GM12865 (cell line): ENCODE results near the gene SCAF1.

Experiments used
- DNase-seq: peaks from one replicate; pipeline ENCODE4 v3.0.0; 2010; ENCODE audit warnings: low read depth
- H3K4me3 ChIP-seq: 2 replicates; pipeline ENCODE4 v1.5.1; 2011; ENCODE audit warnings: mild to moderate bottlenecking, low read depth, low read length, control low read depth
- TF ChIP-seq, protein P1 (sequence below): IDR thresholded peaks from 2 replicates; pipeline ENCODE4 v1.5.1; 2011; ENCODE audit warnings: low read length, control low read depth, low read depth, inconsistent platforms; ENCODE audit not compliant: insufficient read depth; ENCODE audit errors: missing control alignments

Gene SCAF1

DNA sequence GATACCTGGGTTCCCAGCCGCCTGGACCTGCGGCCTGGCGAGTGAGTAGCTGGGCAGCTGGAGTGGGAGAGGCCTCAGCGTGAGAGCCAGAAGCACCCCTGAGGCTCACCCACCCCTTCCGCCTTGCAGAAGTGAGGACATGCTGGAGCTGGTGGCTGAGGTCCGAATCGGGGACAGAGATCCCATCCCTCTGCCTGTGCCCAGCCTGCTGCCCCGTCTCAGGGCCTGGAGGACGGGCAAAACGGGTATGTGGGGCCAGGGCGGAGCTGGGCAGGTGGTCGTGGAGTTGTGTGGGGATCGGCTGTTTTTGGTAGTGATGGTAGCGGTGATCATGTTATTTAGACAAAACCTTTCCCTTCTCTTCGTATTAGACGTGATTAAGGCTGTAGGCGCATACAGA, 4.6 kb downstream of the SCAF1 start:
- no peak overlapping the region for H3K4me3 ChIP-seq
- no peak for DNase-seq
- TF ChIP-seq, protein P1, sequence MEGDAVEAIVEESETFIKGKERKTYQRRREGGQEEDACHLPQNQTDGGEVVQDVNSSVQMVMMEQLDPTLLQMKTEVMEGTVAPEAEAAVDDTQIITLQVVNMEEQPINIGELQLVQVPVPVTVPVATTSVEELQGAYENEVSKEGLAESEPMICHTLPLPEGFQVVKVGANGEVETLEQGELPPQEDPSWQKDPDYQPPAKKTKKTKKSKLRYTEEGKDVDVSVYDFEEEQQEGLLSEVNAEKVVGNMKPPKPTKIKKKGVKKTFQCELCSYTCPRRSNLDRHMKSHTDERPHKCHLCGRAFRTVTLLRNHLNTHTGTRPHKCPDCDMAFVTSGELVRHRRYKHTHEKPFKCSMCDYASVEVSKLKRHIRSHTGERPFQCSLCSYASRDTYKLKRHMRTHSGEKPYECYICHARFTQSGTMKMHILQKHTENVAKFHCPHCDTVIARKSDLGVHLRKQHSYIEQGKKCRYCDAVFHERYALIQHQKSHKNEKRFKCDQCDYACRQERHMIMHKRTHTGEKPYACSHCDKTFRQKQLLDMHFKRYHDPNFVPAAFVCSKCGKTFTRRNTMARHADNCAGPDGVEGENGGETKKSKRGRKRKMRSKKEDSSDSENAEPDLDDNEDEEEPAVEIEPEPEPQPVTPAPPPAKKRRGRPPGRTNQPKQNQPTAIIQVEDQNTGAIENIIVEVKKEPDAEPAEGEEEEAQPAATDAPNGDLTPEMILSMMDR, result no peak

DNA sequence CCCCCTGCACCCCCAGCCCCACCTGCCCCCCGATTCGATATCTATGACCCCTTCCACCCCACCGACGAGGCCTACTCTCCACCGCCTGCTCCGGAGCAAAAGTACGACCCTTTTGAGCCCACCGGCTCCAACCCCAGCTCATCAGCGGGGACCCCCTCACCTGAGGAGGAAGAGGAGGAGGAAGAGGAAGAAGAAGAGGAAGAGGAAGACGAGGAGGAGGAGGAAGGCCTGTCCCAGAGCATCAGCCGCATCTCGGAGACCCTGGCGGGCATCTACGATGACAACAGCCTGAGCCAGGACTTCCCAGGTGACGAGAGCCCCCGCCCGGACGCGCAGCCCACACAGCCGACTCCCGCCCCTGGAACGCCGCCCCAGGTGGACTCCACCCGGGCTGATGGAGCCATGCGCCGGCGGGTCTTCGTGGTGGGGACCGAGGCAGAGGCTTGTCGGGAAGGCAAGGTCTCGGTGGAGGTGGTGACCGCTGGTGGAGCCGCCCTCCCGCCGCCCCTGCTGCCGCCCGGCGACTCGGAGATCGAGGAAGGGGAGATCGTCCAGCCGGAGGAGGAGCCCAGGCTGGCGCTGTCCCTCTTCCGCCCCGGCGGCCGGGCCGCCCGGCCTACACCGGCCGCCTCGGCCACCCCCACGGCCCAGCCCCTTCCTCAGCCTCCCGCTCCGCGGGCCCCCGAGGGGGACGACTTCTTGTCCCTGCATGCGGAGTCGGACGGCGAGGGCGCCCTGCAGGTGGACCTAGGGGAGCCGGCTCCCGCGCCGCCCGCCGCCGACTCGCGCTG, 9.2 kb downstream of the SCAF1 start:
- DNase-seq, result no peak
- no peak overlapping the region for H3K4me3 ChIP-seq
- TF ChIP-seq, protein P1, result no peak

DNA sequence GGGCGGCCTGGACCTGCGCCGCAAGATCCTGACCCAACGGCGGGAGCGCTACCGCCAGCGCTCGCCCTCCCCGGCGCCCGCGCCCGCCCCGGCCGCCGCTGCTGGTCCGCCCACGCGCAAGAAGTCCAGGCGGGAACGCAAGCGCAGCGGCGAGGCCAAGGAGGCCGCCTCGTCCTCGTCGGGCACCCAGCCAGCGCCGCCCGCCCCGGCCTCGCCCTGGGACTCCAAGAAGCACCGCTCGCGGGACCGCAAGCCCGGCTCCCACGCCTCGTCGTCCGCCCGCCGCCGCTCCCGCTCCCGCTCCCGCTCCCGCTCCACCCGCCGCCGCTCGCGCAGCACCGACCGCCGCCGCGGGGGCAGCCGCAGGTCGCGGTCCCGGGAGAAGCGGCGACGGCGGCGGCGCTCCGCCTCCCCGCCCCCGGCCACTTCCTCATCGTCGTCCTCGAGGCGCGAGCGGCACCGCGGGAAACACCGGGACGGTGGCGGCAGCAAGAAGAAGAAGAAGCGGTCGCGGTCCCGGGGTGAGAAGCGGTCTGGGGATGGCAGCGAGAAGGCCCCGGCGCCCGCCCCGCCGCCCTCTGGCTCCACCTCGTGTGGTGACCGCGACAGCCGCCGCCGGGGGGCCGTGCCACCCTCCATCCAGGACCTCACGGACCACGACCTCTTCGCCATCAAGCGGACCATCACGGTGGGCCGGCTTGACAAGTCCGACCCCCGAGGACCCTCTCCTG, 10.0 kb downstream of the SCAF1 start:
- TF ChIP-seq, protein P1, result no peak
- H3K4me3 ChIP-seq, result no peak overlapping the region
- no peak for DNase-seq

DNA sequence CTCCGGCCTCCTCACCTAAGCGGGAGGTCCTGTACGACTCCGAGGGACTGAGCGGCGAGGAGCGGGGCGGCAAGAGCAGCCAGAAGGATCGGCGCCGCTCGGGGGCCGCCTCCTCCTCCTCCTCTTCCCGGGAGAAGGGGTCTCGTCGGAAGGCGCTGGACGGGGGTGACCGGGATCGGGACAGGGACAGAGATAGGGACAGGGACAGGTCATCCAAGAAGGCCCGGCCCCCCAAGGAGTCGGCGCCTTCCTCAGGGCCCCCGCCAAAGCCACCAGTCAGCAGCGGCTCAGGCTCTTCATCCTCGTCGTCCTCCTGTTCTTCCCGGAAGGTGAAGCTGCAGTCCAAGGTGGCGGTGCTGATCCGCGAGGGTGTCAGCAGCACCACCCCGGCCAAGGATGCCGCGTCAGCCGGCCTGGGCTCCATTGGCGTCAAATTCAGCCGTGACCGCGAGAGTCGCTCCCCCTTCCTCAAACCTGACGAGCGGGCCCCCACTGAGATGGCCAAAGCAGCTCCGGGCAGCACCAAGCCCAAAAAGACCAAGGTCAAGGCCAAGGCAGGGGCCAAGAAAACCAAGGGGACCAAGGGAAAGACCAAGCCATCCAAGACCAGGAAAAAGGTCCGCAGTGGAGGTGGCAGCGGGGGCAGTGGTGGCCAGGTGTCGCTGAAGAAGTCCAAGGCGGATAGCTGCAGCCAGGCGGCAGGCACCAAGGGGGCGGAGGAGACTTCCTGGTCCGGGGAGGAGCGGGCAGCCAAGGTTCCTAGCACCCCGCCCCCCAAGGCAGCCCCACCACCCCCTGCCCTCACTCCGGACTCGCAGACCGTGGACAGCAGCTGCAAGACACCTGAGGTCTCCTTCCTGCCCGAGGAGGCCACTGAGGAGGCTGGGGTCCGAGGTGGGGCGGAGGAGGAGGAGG, 10.8 kb downstream of the SCAF1 start:
- no peak for DNase-seq
- TF ChIP-seq, protein P1, result no peak
- no peak overlapping the region for H3K4me3 ChIP-seq

DNA sequence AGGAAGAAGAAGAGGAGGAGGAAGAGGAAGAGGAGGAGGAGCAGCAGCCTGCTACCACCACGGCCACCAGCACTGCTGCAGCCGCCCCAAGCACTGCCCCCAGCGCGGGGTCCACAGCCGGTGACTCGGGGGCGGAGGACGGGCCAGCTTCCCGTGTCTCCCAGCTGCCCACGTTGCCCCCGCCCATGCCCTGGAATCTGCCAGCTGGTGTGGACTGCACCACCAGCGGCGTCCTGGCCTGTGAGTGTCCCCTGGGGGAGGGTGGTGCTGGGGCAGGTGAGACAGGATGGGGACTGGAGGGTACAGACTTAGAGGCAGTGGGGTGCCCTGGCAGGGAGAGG, 11.4 kb downstream of the SCAF1 start:
- H3K4me3 ChIP-seq, result no peak overlapping the region
- no peak for DNase-seq
- TF ChIP-seq, protein P1, result no peak

DNA sequence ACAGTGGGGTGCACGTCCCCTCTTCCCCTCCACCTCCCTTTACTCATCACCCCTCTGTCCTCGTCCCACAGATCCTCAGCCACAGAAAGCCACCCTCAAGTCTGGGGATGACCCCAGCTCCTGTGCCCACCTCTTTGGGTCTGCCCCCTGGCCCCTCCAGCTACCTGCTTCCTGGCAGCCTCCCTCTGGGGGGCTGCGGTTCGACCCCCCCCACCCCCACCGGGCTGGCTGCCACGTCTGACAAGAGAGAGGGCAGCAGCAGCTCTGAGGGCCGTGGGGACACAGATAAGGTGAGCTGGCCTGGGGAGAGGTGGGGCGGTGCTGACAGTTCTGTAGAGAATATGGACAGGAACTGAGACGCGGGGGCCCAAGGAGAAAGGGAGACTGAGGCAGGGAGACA, 12.6 kb downstream of the SCAF1 start:
- TF ChIP-seq, protein P1, result no peak
- H3K4me3 ChIP-seq, result no peak overlapping the region

More for the DNA sequence above, 12.6 kb downstream of the SCAF1 start:
- DNase-seq, result no peak
